Measurements from ENCODE around the gene MAFG.
A peak's percentile ranks its signal among the peaks of the same experiment; 100 is the strongest.
"Not testable (repeated sequence)": the region's sequence is repeated elsewhere in the genome, so short reads cannot be mapped to it uniquely, and the experiment has no call there.

Gene MAFG

DNA sequence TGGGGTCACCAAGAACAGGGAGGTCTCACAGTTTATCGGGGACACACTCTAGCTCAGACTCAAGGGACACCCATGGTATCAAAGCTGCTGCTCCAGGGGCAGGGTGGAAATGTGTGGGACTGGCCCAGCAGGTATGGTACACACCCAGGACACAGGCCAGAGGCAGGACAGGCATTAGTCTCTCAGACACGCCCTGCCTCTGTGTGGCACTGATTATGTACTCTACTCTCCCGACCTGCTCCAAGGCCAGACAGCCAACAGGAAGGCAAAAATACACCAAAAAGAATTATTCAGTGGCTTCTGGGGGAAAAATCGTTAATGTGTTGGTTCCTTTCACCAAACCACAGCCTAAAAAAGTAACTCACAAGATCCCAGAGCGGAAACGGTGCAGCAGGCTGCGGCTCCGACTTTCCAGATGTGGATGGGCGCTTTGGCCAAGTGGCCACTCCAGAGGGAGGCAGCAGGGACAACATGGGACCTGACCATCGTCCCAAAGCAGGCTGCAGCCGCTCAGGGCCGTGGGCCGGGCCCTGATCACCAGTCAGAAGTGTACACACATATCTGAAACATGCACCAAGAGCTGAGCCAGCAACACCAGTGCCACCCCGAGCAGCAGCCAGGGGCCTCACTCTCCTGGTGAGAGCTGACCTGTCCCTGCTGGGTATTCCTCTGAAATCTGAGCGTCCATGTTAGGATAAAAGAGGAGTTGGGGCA, 8.5 kb downstream of the MAFG start (continued):
- no peak for TF ChIP-seq ZNF677 (tag by site-specific recombination; IDR thresholded peaks at IDR 0.05)
- TF ChIP-seq ZNF266 (tag by site-specific recombination; IDR thresholded peaks at IDR 0.05; ENCODE audit: low read depth) = no peak
- no peak for TF ChIP-seq ZNF660 (tag by site-specific recombination; IDR thresholded peaks at IDR 0.05)
- TF ChIP-seq ZNF138 (tag by site-specific recombination; IDR thresholded peaks at IDR 0.05; ENCODE audit: borderline replicate concordance) = no peak
- no peak for TF ChIP-seq ZNF335 (tag by site-specific recombination; conservative IDR thresholded peaks at IDR 0.05)

DNA sequence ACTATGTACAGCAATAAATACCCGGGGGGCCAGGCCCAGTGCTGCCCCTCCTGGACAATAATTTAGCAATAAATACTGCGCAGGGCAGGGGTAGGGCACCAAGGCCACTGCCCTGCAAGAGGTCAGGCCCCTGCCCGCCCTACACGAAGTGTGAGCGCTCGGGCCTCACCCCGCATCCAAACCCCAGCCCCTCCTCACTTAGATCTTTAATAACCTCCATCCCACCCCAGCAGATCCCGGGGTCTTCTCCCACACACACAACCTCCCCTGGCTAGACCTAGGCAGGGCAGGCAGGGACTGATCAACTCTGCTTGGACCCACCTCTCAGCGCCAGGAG, 9.2 kb downstream of the MAFG start:
- H3K36me3 ChIP-seq (ENCODE audit: control insufficient read depth in 2 of 2, insufficient read depth in 1 of 2, low read length in 2 of 2) = peaks cover 6 to 70% of the 10 kb centered on the region in 2 experiments; a peak in 1 of 3 replicates
- H3K4me1 ChIP-seq (ENCODE audit: control insufficient read depth, insufficient read depth, low read length); CTCF ChIA-PET; H3K27ac ChIP-seq (ENCODE audit: extremely low read depth, low read depth, low read length); H3K4me3 ChIP-seq (ENCODE audit: low read depth, low read length); H3K9me3 ChIP-seq (ENCODE audit: control insufficient read depth, insufficient read depth, low read depth, low read length): not testable (repeated sequence)
- 0 out of 2 replicates have a peak, but pooled peaks have one; percentile 56 for TF ChIP-seq BCL11B (tag by site-specific recombination; IDR thresholded peaks at IDR 0.05; ENCODE audit: low read depth)
- POLR2A ChIA-PET = interaction anchor here (2.1 kb wide), 1 partner anchor 8 kb away, joined by 22 read pairs; the partner anchor contains the start of gene MAFG

DNA sequence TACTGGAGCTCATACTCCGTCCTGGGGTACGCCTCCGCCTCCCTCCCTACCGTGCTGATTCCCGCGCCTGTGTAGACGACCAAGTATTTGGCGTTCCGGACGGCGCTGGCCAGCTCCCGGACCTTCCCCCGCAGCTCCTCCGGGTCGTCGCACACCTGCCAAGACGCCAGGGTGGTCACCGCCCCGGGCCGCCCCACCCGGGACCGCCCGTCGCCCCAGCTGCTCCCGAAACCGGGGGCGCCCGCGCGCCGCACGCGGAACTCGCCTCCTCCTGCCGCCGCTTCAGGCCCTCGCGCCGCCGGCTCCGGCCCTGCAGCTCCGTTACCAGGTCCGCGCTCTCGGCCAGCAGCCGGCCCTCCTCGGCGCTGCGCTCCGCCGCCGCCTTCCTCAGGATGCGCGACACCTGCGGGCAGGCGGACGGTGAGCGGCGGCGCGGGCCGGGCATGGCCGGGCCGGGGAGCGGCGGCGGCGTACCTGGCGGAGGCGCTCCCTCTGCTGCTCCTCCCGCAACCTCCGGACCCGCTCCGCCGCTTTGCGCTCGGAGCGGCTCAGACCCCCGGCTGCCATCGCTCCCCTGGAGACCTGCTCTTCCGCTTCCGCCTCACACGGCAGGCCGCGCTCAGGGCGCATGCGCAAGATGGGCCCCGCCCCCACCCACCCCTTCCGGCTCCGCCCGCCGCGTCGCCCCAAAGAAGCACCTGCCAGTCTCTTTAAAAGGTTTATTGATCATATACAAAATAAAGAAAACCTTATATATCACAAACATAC, 9.8 kb downstream of the MAFG start, which contains the start of gene SIRT7:
TSS of gene SIRT7 (minus strand) at position 612 of the 768 bp plus-strand sequence. CDS start at position 567, 45 bp downstream.
- POLR2A ChIA-PET = interaction anchor here (0.6 to 2.1 kb wide), 6 partner anchors 9 to 105 kb away, joined by 3 to 22 read pairs (median 5); partner anchors contain the start of genes ALYREF, ANAPC11, CENPX and LRRC45
- H3K9me3 ChIP-seq (ENCODE audit: control insufficient read depth, insufficient read depth, low read depth, low read length) = no peaks in the 10 kb centered on the region
- H3K4me1 ChIP-seq (ENCODE audit: control insufficient read depth, insufficient read depth, low read length) = 0 out of 2 replicates have a peak, but pooled peaks cover 2% of the 10 kb centered on the region
- peak within 1 kb of the TSS; percentile 65; the same call in 1 of the 2 replicates for H3K27ac ChIP-seq (ENCODE audit: extremely low read depth, low read depth, low read length)
- peak within 1 kb of the TSS; percentile 71 for H3K4me3 ChIP-seq (ENCODE audit: low read depth, low read length)
- CTCF ChIA-PET = interaction anchor here (0.7 to 1.3 kb wide), 12 partner anchors 9 to 184 kb away, joined by 3 to 6 read pairs (median 4); no protein-coding TSS in a partner anchor
- H3K36me3 ChIP-seq (ENCODE audit: control insufficient read depth in 2 of 2, insufficient read depth in 1 of 2, low read length in 2 of 2) = peaks cover 6 to 74% of the 10 kb centered on the region in 2 experiments; a peak in 1 of 3 replicates
- TF ChIP-seq ZNF16 (tag by site-specific recombination; IDR thresholded peaks at IDR 0.05; ENCODE audit: low read depth) = no peak
- 0 out of 2 replicates have a peak, but pooled peaks have one; percentile 47 for TF ChIP-seq ZSCAN30 (tag by site-specific recombination; IDR thresholded peaks at IDR 0.05)
- TF ChIP-seq, protein P1, sequence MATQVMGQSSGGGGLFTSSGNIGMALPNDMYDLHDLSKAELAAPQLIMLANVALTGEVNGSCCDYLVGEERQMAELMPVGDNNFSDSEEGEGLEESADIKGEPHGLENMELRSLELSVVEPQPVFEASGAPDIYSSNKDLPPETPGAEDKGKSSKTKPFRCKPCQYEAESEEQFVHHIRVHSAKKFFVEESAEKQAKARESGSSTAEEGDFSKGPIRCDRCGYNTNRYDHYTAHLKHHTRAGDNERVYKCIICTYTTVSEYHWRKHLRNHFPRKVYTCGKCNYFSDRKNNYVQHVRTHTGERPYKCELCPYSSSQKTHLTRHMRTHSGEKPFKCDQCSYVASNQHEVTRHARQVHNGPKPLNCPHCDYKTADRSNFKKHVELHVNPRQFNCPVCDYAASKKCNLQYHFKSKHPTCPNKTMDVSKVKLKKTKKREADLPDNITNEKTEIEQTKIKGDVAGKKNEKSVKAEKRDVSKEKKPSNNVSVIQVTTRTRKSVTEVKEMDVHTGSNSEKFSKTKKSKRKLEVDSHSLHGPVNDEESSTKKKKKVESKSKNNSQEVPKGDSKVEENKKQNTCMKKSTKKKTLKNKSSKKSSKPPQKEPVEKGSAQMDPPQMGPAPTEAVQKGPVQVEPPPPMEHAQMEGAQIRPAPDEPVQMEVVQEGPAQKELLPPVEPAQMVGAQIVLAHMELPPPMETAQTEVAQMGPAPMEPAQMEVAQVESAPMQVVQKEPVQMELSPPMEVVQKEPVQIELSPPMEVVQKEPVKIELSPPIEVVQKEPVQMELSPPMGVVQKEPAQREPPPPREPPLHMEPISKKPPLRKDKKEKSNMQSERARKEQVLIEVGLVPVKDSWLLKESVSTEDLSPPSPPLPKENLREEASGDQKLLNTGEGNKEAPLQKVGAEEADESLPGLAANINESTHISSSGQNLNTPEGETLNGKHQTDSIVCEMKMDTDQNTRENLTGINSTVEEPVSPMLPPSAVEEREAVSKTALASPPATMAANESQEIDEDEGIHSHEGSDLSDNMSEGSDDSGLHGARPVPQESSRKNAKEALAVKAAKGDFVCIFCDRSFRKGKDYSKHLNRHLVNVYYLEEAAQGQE (tag by site-specific recombination; IDR thresholded peaks at IDR 0.05) = peak; percentile 78
- TF ChIP-seq, protein P2, sequence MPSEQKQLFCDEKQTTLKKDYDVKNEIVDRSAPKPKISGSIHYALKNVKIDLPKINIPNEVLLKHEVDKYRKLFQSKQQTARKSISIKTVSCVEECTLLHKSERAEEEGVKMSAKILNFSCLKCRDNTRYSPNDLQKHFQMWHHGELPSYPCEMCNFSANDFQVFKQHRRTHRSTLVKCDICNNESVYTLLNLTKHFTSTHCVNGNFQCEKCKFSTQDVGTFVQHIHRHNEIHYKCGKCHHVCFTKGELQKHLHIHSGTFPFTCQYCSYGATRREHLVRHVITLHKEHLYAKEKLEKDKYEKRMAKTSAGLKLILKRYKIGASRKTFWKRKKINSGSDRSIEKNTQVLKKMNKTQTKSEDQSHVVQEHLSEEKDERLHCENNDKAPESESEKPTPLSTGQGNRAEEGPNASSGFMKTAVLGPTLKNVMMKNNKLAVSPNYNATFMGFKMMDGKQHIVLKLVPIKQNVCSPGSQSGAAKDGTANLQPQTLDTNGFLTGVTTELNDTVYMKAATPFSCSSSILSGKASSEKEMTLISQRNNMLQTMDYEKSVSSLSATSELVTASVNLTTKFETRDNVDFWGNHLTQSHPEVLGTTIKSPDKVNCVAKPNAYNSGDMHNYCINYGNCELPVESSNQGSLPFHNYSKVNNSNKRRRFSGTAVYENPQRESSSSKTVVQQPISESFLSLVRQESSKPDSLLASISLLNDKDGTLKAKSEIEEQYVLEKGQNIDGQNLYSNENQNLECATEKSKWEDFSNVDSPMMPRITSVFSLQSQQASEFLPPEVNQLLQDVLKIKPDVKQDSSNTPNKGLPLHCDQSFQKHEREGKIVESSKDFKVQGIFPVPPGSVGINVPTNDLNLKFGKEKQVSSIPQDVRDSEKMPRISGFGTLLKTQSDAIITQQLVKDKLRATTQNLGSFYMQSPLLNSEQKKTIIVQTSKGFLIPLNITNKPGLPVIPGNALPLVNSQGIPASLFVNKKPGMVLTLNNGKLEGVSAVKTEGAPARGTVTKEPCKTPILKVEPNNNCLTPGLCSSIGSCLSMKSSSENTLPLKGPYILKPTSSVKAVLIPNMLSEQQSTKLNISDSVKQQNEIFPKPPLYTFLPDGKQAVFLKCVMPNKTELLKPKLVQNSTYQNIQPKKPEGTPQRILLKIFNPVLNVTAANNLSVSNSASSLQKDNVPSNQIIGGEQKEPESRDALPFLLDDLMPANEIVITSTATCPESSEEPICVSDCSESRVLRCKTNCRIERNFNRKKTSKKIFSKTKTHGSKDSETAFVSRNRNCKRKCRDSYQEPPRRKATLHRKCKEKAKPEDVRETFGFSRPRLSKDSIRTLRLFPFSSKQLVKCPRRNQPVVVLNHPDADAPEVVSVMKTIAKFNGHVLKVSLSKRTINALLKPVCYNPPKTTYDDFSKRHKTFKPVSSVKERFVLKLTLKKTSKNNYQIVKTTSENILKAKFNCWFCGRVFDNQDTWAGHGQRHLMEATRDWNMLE (tag by site-specific recombination; conservative IDR thresholded peaks at IDR 0.05; ENCODE audit: low read depth) = no peak
- TF ChIP-seq, protein P3, sequence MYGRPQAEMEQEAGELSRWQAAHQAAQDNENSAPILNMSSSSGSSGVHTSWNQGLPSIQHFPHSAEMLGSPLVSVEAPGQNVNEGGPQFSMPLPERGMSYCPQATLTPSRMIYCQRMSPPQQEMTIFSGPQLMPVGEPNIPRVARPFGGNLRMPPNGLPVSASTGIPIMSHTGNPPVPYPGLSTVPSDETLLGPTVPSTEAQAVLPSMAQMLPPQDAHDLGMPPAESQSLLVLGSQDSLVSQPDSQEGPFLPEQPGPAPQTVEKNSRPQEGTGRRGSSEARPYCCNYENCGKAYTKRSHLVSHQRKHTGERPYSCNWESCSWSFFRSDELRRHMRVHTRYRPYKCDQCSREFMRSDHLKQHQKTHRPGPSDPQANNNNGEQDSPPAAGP (tag by site-specific recombination; IDR thresholded peaks at IDR 0.05) = no peak
- TF ChIP-seq, protein P4, sequence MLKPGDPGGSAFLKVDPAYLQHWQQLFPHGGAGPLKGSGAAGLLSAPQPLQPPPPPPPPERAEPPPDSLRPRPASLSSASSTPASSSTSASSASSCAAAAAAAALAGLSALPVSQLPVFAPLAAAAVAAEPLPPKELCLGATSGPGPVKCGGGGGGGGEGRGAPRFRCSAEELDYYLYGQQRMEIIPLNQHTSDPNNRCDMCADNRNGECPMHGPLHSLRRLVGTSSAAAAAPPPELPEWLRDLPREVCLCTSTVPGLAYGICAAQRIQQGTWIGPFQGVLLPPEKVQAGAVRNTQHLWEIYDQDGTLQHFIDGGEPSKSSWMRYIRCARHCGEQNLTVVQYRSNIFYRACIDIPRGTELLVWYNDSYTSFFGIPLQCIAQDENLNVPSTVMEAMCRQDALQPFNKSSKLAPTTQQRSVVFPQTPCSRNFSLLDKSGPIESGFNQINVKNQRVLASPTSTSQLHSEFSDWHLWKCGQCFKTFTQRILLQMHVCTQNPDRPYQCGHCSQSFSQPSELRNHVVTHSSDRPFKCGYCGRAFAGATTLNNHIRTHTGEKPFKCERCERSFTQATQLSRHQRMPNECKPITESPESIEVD (tag by site-specific recombination; IDR thresholded peaks at IDR 0.05) = no peak
- TF ChIP-seq ZNF658 (tag by site-specific recombination; IDR thresholded peaks at IDR 0.05) = no peak
- TF ChIP-seq, protein P5, sequence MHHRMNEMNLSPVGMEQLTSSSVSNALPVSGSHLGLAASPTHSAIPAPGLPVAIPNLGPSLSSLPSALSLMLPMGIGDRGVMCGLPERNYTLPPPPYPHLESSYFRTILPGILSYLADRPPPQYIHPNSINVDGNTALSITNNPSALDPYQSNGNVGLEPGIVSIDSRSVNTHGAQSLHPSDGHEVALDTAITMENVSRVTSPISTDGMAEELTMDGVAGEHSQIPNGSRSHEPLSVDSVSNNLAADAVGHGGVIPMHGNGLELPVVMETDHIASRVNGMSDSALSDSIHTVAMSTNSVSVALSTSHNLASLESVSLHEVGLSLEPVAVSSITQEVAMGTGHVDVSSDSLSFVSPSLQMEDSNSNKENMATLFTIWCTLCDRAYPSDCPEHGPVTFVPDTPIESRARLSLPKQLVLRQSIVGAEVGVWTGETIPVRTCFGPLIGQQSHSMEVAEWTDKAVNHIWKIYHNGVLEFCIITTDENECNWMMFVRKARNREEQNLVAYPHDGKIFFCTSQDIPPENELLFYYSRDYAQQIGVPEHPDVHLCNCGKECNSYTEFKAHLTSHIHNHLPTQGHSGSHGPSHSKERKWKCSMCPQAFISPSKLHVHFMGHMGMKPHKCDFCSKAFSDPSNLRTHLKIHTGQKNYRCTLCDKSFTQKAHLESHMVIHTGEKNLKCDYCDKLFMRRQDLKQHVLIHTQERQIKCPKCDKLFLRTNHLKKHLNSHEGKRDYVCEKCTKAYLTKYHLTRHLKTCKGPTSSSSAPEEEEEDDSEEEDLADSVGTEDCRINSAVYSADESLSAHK (tag by site-specific recombination; IDR thresholded peaks at IDR 0.05) = no peak
